ENCODE measurements around the gene PIGW. TPM values are rescaled to one million over a fixed set of nuclear protein-coding genes. Genes with fewer than 3 reads are reported as not detected.

Gene PIGW
- total and polyA plus RNA-seq, 2 of the 8 experiments (the other 6 are each of a cell fraction or from before 2014, with no cell fraction given) = 12.1 to 28.9 TPM

DNA sequence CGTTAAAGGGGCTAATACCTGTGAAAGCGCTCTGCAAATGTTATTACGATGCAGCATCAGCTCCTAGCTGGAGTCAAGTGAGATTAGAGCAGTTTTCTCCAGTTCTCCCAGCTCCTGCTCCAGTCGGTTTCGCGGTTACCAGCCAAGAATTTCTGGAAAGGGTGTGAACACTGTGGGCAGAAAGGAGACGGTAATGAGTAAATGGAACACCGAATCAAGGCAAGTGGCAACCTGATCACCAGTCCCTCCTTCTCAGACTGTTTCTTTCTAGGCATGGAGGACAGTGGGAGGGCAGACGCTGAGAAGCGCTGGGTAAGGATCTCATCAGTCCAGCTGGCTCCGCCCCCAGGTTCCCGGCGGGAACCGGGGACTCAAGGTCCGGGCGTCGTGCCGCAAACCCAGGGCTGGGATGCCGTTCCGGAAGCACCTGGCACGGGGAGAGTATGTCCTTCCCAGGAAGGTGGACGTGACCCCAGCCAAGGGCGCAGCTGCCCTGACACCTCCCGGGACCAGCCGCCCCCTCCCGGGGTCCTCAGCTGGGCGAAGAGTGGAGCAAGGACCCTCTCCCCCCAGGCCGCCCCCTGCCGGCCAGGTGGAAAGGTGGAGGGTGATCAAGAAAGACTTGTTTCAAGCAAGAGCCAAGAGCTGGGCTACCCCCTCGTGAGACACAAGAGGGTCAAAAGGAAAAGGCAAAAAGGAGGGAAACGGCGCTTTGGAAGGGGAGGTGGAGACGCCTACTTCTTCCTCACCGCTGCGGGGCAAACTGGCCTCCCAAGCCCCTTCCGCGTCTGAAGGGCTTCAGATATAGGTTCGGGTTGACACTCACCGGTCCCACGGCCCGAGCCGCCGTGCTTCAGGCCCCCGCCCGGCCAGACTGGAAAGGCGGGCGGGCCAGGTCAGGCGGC lies 600 bp upstream of the PIGW start:
- H4K20me1 ChIP-seq (replicated peaks in 1 of 2; ENCODE audit: control insufficient read depth in 1 of 2, insufficient read depth in 2 of 2, low read length in 2 of 2) = peaks cover under 1 to 1% of the 10 kb centered on the region in 2 experiments
- ChIA-PET CTCF (ENCODE audit: partially characterized antibody) (interaction anchor here (0.6 to 1.5 kb wide), 6 partner anchors 11 to 51 kb away, joined by 3 to 4 read pairs (median 3); no protein-coding TSS in a partner anchor), POLR2A (ENCODE audit: partially characterized antibody) (interaction anchor here (0.7 to 4.9 kb wide), 26 partner anchors 8 to 1722 kb away, joined by 3 to 101 read pairs (median 4); partner anchors contain the start of genes DHRS11, GGNBP2 and ZNHIT3)
- 0 out of 2 replicates have a peak overlapping the region, but pooled peaks have one; percentile 18 for H2BK15ac ChIP-seq (ENCODE audit: low read length)
- 10% methylated on average over 40 of the region's 48 CpGs; no CpG with 5 or more reads in 1 of the 2 experiments for WGBS, 2 experiments (ENCODE audit: extremely low coverage in 1 of 2, insufficient coverage in 1 of 2, insufficient read length in 1 of 2, insufficient replicate concordance in 2 of 2, low coverage in 1 of 2, low lambda C conversion rate in 2 of 2, missing lambda C conversion rate in 1 of 2)
- H3K4me2 ChIP-seq (ENCODE audit: insufficient read depth in 1 of 2, low read depth in 2 of 2, low read length in 2 of 2) = peak overlapping the region; percentile 77 to 92
- no peak overlapping the region for H3K14ac ChIP-seq (ENCODE audit: insufficient read length)
- peaks cover 31 to 57% (median 42%) of the 10 kb centered on the region in 4 experiments for H3K36me3 ChIP-seq (ENCODE audit: control insufficient read depth in 2 of 4, insufficient read depth in 4 of 4, low read length in 3 of 4)
- DNase-seq (ENCODE audit: low read depth in 1 of 2, low spot score in 2 of 2) = peak; percentile 44 to 86
- peak overlapping the region; percentile 96 for H2BK5ac ChIP-seq (ENCODE audit: low read depth, low read length)
- H3K56ac ChIP-seq (replicated peaks; ENCODE audit: insufficient read length, low read depth, low read length) = peak overlapping the region; percentile 87
- no peak for FAIRE-seq
- H3K9me3 ChIP-seq (ENCODE audit: insufficient read depth in 2 of 2, low read depth in 1 of 2, low read length in 1 of 2) = no peaks in the 10 kb centered on the region
- no peak overlapping the region for H2BK20ac ChIP-seq (ENCODE audit: low read length)
- H3K27me3 ChIP-seq (replicated peaks in 1 of 4; ENCODE audit: control insufficient read depth in 3 of 4, extremely low read depth in 1 of 4, insufficient read depth in 3 of 4, low read length in 3 of 4) = no peaks in the 10 kb centered on the region
- no peak overlapping the region for H3K23ac ChIP-seq (ENCODE audit: insufficient read length)
- peak overlapping the region; percentile 95 for H3K27ac ChIP-seq (ENCODE audit: low read depth, low read length)
- H3K18ac ChIP-seq (ENCODE audit: extremely low read depth, low read length) = peak overlapping the region; percentile 96
- peaks cover 11% of the 10 kb centered on the region for H3K23me2 ChIP-seq (ENCODE audit: low read depth, low read length)
- no peak overlapping the region for H2AFZ ChIP-seq (ENCODE audit: low read length)
- H3K79me1 ChIP-seq (ENCODE audit: low read depth, low read length) = peaks cover 3% of the 10 kb centered on the region; the same call in 1 of the 2 replicates
- peaks cover 3 to 6% (median 5%) of the 10 kb centered on the region in 4 experiments; a peak in 4 of 7 replicates for H3K4me1 ChIP-seq (replicated peaks in 1 of 4; ENCODE audit: control insufficient read depth in 3 of 4, insufficient read depth in 4 of 4, low read length in 3 of 4)
- peak overlapping the region; percentile 89 to 97 (median 96) for H3K9ac ChIP-seq (replicated peaks in 1 of 4; ENCODE audit: extremely low read depth in 1 of 4, low read depth in 3 of 4, low read length in 3 of 4)
- H4K8ac ChIP-seq (ENCODE audit: extremely low read depth, insufficient read depth, low read length) = peak overlapping the region; percentile 99; the same call in 1 of the 2 replicates
- no peak overlapping the region for H2AK5ac ChIP-seq (ENCODE audit: low read depth, low read length)
- H3K4me3 ChIP-seq (ENCODE audit: extremely low read depth in 1 of 4, insufficient read depth in 2 of 4, low read depth in 3 of 4, low read length in 4 of 4) = peak overlapping the region; percentile 84 to 96 (median 87)
- peak overlapping the region; percentile 99 for H4K5ac ChIP-seq (ENCODE audit: insufficient read length, low read depth, low read length)
- H3K4ac ChIP-seq (replicated peaks; ENCODE audit: insufficient read length, low read depth, low read length) = peak overlapping the region; percentile 99
- H4K91ac ChIP-seq (replicated peaks; ENCODE audit: insufficient read length, low read length) = peak overlapping the region; percentile 100
- peak overlapping the region; percentile 7 for H2BK120ac ChIP-seq (replicated peaks; ENCODE audit: low read depth, low read length)
- H3K79me2 ChIP-seq (ENCODE audit: control insufficient read depth in 1 of 2, insufficient read depth in 2 of 2, low read length in 2 of 2) = peaks cover 0 to 37% of the 10 kb centered on the region in 2 experiments; a peak in 3 of 4 replicates
- peak overlapping the region; percentile 75; the same call in 1 of the 2 replicates for H2BK12ac ChIP-seq (ENCODE audit: low read depth, low read length)
- TF ChIP-seq CBX8 (IDR thresholded peaks at IDR 0.05; ENCODE audit: borderline replicate concordance, low read depth, low read length) (no peak), KDM1A (IDR thresholded peaks at IDR 0.05; ENCODE audit: borderline replicate concordance, low read length) (peak; percentile 52; the same call in 1 of the 2 replicates), TBP (IDR thresholded peaks at IDR 0.05; ENCODE audit: low read depth, low read length) (peak; percentile 48), POLR2A (IDR thresholded peaks at IDR 0.05; ENCODE audit: control extremely low read depth in 1 of 2, low read depth in 2 of 2, low read length in 2 of 2) (peak in 1 of 2 experiments; percentile 67; a peak in 2 of 3 replicates), POLR2AphosphoS5 (IDR thresholded peaks at IDR 0.05; ENCODE audit: low read depth, low read length) (peak; percentile 40; the same call in 1 of the 2 replicates), SIN3A (conservative IDR thresholded peaks at IDR 0.05 in 1 of 2, IDR thresholded peaks at IDR 0.05 in 1 of 2; ENCODE audit: low read depth in 1 of 2, low read length in 2 of 2) (peak; percentile 27 to 52; a peak in 1 of 4 replicates), PHF8 (conservative IDR thresholded peaks at IDR 0.05; ENCODE audit: low read depth, low read length) (peak; percentile 45)
- TF ChIP-seq, protein P1, sequence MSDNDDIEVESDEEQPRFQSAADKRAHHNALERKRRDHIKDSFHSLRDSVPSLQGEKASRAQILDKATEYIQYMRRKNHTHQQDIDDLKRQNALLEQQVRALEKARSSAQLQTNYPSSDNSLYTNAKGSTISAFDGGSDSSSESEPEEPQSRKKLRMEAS (IDR thresholded peaks at IDR 0.05) = peak; percentile 72
- TF ChIP-seq, protein P2, sequence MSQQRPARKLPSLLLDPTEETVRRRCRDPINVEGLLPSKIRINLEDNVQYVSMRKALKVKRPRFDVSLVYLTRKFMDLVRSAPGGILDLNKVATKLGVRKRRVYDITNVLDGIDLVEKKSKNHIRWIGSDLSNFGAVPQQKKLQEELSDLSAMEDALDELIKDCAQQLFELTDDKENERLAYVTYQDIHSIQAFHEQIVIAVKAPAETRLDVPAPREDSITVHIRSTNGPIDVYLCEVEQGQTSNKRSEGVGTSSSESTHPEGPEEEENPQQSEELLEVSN (IDR thresholded peaks at IDR 0.05) = peak; percentile 87

Measured in H1 (cell line).